Measurements from ENCODE around the gene TECPR1. TPM values are rescaled to one million over a fixed set of nuclear protein-coding genes. Genes with fewer than 3 reads are reported as not detected.

Gene TECPR1
- total RNA-seq, 1 experiment from 2014 or later, result 21.5 TPM

DNA sequence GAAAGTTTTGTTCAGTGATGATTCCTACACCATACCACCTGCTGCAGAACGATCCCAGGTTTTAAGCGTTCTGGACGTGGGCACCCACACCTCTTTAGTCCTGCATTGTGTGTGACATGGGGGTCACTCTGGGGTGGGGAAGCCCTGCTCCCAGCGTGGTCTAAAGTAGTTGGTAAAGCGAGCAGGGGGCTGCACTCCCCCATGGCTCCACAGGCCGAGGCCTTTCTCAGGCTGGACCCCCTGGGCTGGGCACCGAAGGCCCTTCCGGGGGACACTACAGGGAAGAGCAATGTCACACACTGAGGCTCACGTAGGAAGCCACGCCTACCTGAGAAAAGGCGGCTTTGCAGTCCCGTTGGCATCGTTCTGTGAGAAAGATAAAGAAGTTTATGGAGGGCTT is 41.7 kb upstream of the TECPR1 start:
- CTCF ChIA-PET, result interaction anchor here (0.9 to 3.7 kb wide), 3 partner anchors 30 to 127 kb away, joined by 3 to 34 read pairs (median 4); partner anchors contain the start of gene BAIAP2L1
- Mint-ChIP-seq H3K27ac (no peak overlapping the region), H3K36me3 (peaks cover 25% of the 10 kb centered on the region), H3K9me3 (no peaks in the 10 kb centered on the region), H3K4me3 (no peak overlapping the region), H3K4me1 (peaks cover 22% of the 10 kb centered on the region), H3K27me3 (ENCODE audit: low read depth) (no peaks in the 10 kb centered on the region)
- POLR2A ChIA-PET, result no interaction called here
- TF ChIP-seq, protein P1, sequence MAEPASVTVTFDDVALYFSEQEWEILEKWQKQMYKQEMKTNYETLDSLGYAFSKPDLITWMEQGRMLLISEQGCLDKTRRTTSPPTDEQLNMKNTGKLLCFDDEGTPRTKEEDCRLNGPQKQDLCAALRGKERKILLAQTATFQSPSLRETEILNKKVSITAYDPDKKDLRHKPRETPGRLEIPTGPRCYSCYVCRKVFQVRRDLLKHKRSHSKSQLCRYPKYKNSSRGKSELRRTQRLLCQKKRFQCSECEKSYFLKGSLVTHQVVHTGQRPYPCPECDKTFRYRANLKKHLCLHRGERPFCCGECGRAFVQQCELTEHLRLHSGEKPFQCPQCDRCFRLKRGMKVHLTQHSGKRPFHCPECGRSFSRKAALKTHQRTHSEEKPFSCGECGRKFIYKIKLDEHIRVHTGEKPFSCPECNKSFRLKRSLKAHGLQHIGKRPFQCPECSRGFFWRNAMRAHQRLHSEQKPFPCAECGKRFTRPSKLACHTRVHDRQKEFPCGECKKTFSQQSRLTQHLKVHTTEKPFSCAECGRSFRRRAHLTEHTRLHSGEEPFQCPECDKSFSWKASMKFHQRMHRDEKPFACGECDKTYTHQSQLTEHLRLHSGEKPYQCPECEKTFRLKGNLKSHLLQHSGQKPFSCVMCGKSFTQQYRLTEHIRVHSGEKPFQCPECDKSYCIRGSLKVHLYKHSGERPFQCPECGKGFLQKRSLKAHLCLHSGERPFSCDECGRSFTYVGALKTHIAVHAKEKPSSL (CRISPR knock-in tag; conservative IDR thresholded peaks at IDR 0.05), result no peak
- TF ChIP-seq GABPB1 (CRISPR knock-in tag; IDR thresholded peaks at IDR 0.05) (no peak), RELA (CRISPR knock-in tag; IDR thresholded peaks at IDR 0.05; ENCODE audit: borderline replicate concordance) (no peak), FOXK1 (CRISPR knock-in tag; IDR thresholded peaks at IDR 0.05) (no peak)
- TF ChIP-seq, protein P2, sequence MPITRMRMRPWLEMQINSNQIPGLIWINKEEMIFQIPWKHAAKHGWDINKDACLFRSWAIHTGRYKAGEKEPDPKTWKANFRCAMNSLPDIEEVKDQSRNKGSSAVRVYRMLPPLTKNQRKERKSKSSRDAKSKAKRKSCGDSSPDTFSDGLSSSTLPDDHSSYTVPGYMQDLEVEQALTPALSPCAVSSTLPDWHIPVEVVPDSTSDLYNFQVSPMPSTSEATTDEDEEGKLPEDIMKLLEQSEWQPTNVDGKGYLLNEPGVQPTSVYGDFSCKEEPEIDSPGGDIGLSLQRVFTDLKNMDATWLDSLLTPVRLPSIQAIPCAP (CRISPR knock-in tag; IDR thresholded peaks at IDR 0.05), result no peak
- TF ChIP-seq, protein P3, sequence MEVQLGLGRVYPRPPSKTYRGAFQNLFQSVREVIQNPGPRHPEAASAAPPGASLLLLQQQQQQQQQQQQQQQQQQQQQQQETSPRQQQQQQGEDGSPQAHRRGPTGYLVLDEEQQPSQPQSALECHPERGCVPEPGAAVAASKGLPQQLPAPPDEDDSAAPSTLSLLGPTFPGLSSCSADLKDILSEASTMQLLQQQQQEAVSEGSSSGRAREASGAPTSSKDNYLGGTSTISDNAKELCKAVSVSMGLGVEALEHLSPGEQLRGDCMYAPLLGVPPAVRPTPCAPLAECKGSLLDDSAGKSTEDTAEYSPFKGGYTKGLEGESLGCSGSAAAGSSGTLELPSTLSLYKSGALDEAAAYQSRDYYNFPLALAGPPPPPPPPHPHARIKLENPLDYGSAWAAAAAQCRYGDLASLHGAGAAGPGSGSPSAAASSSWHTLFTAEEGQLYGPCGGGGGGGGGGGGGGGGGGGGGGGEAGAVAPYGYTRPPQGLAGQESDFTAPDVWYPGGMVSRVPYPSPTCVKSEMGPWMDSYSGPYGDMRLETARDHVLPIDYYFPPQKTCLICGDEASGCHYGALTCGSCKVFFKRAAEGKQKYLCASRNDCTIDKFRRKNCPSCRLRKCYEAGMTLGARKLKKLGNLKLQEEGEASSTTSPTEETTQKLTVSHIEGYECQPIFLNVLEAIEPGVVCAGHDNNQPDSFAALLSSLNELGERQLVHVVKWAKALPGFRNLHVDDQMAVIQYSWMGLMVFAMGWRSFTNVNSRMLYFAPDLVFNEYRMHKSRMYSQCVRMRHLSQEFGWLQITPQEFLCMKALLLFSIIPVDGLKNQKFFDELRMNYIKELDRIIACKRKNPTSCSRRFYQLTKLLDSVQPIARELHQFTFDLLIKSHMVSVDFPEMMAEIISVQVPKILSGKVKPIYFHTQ (CRISPR knock-in tag; IDR thresholded peaks at IDR 0.05), result no peak
- TF ChIP-seq, protein P4, sequence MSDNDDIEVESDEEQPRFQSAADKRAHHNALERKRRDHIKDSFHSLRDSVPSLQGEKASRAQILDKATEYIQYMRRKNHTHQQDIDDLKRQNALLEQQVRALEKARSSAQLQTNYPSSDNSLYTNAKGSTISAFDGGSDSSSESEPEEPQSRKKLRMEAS (CRISPR knock-in tag; IDR thresholded peaks at IDR 0.05), result no peak
- TF ChIP-seq, protein P5, sequence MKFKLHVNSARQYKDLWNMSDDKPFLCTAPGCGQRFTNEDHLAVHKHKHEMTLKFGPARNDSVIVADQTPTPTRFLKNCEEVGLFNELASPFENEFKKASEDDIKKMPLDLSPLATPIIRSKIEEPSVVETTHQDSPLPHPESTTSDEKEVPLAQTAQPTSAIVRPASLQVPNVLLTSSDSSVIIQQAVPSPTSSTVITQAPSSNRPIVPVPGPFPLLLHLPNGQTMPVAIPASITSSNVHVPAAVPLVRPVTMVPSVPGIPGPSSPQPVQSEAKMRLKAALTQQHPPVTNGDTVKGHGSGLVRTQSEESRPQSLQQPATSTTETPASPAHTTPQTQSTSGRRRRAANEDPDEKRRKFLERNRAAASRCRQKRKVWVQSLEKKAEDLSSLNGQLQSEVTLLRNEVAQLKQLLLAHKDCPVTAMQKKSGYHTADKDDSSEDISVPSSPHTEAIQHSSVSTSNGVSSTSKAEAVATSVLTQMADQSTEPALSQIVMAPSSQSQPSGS (CRISPR knock-in tag; IDR thresholded peaks at IDR 0.05; ENCODE audit: borderline replicate concordance, low read depth), result no peak
- ATAC-seq, result no peak
- DNase-seq (ENCODE audit: low spot score), result no peak

DNA sequence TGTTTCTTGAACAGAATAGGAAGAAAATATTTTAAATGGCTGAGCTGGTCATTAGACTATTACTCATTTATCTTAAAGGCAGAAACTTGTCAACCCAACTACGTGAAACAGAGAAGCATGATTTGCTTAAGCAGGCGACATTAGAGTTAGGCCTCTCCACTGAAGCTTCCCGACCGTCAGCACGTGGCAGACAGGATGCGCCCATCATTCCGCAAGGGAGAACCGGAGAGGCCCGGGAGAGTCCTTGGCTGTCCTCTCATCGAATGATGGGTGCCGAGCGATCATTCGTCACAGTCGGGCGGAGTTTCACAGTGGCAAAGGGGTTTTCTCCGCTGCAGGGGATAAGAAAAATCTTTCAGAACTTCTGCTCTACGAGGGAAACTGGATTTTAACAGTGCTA is 41.2 kb upstream of the TECPR1 start:
- H3K27ac Mint-ChIP-seq, result no peak overlapping the region

DNA sequence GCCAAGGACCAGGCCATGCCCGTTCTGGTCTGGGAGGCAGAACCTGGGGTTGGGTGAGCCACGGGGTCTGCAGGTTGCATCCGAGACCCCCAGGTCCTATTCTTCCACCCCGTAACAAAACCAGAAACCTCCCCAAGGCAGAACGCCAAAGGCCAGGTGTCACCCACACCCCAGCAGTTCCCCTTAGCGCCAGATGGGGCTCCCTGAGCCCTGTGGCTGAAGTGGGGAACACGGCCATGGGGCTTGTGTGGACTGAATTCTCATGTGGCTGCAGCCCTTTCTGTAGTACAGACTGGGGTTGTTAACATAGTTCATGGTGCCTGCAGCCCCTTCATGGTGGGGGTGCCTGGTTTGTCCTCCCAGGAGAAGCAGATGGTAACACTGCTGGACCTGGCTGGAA is 39.7 kb upstream of the TECPR1 start:
- ChIA-PET POLR2A (interaction anchor here (0.7 kb wide), 1 partner anchor 1020 kb away, joined by 3 read pairs; no protein-coding TSS in a partner anchor), CTCF (no interaction called here)
- Mint-ChIP-seq H3K36me3 (peaks cover 21% of the 10 kb centered on the region), H3K4me1 (peaks cover 29% of the 10 kb centered on the region), H3K27ac (no peak overlapping the region), H3K9me3 (no peaks in the 10 kb centered on the region), H3K4me3 (no peak overlapping the region), H3K27me3 (ENCODE audit: low read depth) (no peaks in the 10 kb centered on the region)
- ATAC-seq (peak; percentile 16), DNase-seq (ENCODE audit: low spot score) (no peak)
- TF ChIP-seq, protein P6, sequence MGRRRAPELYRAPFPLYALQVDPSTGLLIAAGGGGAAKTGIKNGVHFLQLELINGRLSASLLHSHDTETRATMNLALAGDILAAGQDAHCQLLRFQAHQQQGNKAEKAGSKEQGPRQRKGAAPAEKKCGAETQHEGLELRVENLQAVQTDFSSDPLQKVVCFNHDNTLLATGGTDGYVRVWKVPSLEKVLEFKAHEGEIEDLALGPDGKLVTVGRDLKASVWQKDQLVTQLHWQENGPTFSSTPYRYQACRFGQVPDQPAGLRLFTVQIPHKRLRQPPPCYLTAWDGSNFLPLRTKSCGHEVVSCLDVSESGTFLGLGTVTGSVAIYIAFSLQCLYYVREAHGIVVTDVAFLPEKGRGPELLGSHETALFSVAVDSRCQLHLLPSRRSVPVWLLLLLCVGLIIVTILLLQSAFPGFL (CRISPR knock-in tag; IDR thresholded peaks at IDR 0.05; ENCODE audit: borderline replicate concordance), result no peak
- TF ChIP-seq RORB (CRISPR knock-in tag; IDR thresholded peaks at IDR 0.05), result no peak
- no peak for TF ChIP-seq ELF4 (CRISPR knock-in tag; IDR thresholded peaks at IDR 0.05; ENCODE audit: low read depth)
- TF ChIP-seq, protein P7, sequence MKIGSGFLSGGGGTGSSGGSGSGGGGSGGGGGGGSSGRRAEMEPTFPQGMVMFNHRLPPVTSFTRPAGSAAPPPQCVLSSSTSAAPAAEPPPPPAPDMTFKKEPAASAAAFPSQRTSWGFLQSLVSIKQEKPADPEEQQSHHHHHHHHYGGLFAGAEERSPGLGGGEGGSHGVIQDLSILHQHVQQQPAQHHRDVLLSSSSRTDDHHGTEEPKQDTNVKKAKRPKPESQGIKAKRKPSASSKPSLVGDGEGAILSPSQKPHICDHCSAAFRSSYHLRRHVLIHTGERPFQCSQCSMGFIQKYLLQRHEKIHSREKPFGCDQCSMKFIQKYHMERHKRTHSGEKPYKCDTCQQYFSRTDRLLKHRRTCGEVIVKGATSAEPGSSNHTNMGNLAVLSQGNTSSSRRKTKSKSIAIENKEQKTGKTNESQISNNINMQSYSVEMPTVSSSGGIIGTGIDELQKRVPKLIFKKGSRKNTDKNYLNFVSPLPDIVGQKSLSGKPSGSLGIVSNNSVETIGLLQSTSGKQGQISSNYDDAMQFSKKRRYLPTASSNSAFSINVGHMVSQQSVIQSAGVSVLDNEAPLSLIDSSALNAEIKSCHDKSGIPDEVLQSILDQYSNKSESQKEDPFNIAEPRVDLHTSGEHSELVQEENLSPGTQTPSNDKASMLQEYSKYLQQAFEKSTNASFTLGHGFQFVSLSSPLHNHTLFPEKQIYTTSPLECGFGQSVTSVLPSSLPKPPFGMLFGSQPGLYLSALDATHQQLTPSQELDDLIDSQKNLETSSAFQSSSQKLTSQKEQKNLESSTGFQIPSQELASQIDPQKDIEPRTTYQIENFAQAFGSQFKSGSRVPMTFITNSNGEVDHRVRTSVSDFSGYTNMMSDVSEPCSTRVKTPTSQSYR (CRISPR knock-in tag; IDR thresholded peaks at IDR 0.05), result no peak
- TF ChIP-seq, protein P8, sequence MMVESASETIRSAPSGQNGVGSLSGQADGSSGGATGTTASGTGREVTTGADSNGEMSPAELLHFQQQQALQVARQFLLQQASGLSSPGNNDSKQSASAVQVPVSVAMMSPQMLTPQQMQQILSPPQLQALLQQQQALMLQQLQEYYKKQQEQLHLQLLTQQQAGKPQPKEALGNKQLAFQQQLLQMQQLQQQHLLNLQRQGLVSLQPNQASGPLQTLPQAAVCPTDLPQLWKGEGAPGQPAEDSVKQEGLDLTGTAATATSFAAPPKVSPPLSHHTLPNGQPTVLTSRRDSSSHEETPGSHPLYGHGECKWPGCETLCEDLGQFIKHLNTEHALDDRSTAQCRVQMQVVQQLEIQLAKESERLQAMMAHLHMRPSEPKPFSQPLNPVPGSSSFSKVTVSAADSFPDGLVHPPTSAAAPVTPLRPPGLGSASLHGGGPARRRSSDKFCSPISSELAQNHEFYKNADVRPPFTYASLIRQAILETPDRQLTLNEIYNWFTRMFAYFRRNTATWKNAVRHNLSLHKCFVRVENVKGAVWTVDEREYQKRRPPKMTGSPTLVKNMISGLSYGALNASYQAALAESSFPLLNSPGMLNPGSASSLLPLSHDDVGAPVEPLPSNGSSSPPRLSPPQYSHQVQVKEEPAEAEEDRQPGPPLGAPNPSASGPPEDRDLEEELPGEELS (CRISPR knock-in tag; IDR thresholded peaks at IDR 0.05), result no peak
- TF ChIP-seq NFYB (CRISPR knock-in tag; conservative IDR thresholded peaks at IDR 0.05; ENCODE audit: low read depth), result no peak
- no peak for TF ChIP-seq NR1H2 (CRISPR knock-in tag; IDR thresholded peaks at IDR 0.05)

More for the DNA sequence above, 41.2 kb upstream of the TECPR1 start:
- H3K27me3 Mint-ChIP-seq (ENCODE audit: low read depth), result no peaks in the 10 kb centered on the region
- ATAC-seq, result no peak
- ChIA-PET CTCF (interaction anchor here (3.7 kb wide), 1 partner anchor 108 kb away, joined by 34 read pairs; the partner anchor contains the start of gene BAIAP2L1), POLR2A (no interaction called here)
- no peak for TF ChIP-seq SMAD3 (CRISPR knock-in tag; IDR thresholded peaks at IDR 0.05; ENCODE audit: borderline replicate concordance)
- TF ChIP-seq, protein P9, sequence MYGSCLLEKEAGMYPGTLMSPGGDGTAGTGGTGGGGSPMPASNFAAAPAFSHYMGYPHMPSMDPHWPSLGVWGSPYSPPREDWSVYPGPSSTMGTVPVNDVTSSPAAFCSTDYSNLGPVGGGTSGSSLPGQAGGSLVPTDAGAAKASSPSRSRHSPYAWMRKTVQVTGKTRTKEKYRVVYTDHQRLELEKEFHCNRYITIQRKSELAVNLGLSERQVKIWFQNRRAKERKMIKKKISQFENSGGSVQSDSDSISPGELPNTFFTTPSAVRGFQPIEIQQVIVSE (CRISPR knock-in tag; IDR thresholded peaks at IDR 0.05; ENCODE audit: borderline replicate concordance), result no peak
- no peak for TF ChIP-seq JUN (CRISPR knock-in tag; IDR thresholded peaks at IDR 0.05)
- H3K4me1 Mint-ChIP-seq, result peaks cover 24% of the 10 kb centered on the region
- H3K9me3 Mint-ChIP-seq, result no peaks in the 10 kb centered on the region
- DNase-seq (ENCODE audit: low spot score), result no peak
- H3K36me3 Mint-ChIP-seq, result peaks cover 25% of the 10 kb centered on the region
- no peak overlapping the region for H3K4me3 Mint-ChIP-seq
